ENCODE data around the gene MSL1.

The MSL1 gene

GRCh38 chr17:40075942-40076498, 45.8 kb upstream of the MSL1 start:
- Histone ChIP-seq H3K9me3 (replicated peaks in 1 of 11) (no peaks in the 10 kb centered on the region), H3K27ac (peak overlapping the region; percentile 64 to 93 (median 86); a peak in 21 of 22 replicates), H3K4me2 (peak overlapping the region; percentile 78 to 99 (median 97)), H3K27me3 (no peaks in the 10 kb centered on the region), H3K4me1 (peaks cover 64 to 74% (median 72%) of the 10 kb centered on the region in 10 experiments), H3K36me3 (peaks cover 4 to 48% (median 36%) of the 10 kb centered on the region in 11 experiments; a peak in 16 of 22 replicates), H3K4me3 (peak overlapping the region in 7 of 10 experiments; percentile 9 to 49 (median 22); a peak in 10 of 20 replicates), H4K20me1 (no peaks in the 10 kb centered on the region), H3K9ac (peak overlapping the region; percentile 46 to 85 (median 69); a peak in 21 of 22 replicates)
- no peak for TF ChIP-seq Cebpa-rat (IDR thresholded peaks at IDR 0.05)

- TF ChIP-seq Cebpa-rat (IDR thresholded peaks at IDR 0.05), result no peak
- peak overlapping the region; percentile 8 to 85 (median 68); a peak in 17 of 22 replicates for H3K9ac ChIP-seq
- no peaks in the 10 kb centered on the region for H4K20me1 ChIP-seq
- no peaks in the 10 kb centered on the region for H3K27me3 ChIP-seq
- no peak overlapping the region for H3K4me3 ChIP-seq
- H3K36me3 ChIP-seq, result peaks cover 4 to 52% (median 37%) of the 10 kb centered on the region in 11 experiments; a peak in 16 of 22 replicates
- H3K9me3 ChIP-seq (replicated peaks in 1 of 11), result no peaks in the 10 kb centered on the region
- H3K27ac ChIP-seq, result peak overlapping the region in 8 of 11 experiments; percentile 43 to 93 (median 86); a peak in 17 of 22 replicates
- peak overlapping the region; percentile 78 to 99 (median 97) for H3K4me2 ChIP-seq
- peaks cover 58 to 68% (median 66%) of the 10 kb centered on the region in 10 experiments for H3K4me1 ChIP-seq
Observed at GRCh38 chr17:40076591-40076990, 45.2 kb upstream of the MSL1 start.

GRCh38 chr17:40079545-40079944, 42.2 kb upstream of the MSL1 start:
- H3K4me3 ChIP-seq, result no peak overlapping the region
- no peak overlapping the region for H3K27ac ChIP-seq
- no peaks in the 10 kb centered on the region for H4K20me1 ChIP-seq
- H3K27me3 ChIP-seq, result no peaks in the 10 kb centered on the region
- no peak for TF ChIP-seq Cebpa-rat (IDR thresholded peaks at IDR 0.05)
- H3K9me3 ChIP-seq (replicated peaks in 1 of 11), result no peaks in the 10 kb centered on the region
- H3K4me1 ChIP-seq, result peaks cover 29 to 39% (median 37%) of the 10 kb centered on the region in 10 experiments
- no peak overlapping the region for H3K9ac ChIP-seq
- H3K36me3 ChIP-seq, result peaks cover 13 to 67% (median 51%) of the 10 kb centered on the region in 11 experiments
- no peak overlapping the region for H3K4me2 ChIP-seq

- peaks cover 37 to 78% (median 66%) of the 10 kb centered on the region in 11 experiments for H3K36me3 ChIP-seq
- H3K4me2 ChIP-seq, result no peak overlapping the region
- no peaks in the 10 kb centered on the region for H3K9me3 ChIP-seq (replicated peaks in 1 of 11)
- H3K27me3 ChIP-seq, result no peaks in the 10 kb centered on the region
- peak overlapping the region in 1 of 11 experiments; percentile 1; a peak in 3 of 22 replicates for H3K9ac ChIP-seq
- H3K4me3 ChIP-seq, result no peak overlapping the region
- H3K4me1 ChIP-seq, result peaks cover 6 to 11% (median 6%) of the 10 kb centered on the region in 10 experiments
- H4K20me1 ChIP-seq, result no peaks in the 10 kb centered on the region
- no peak overlapping the region for H3K27ac ChIP-seq
- TF ChIP-seq Cebpa-rat (IDR thresholded peaks at IDR 0.05), result no peak
Observed at GRCh38 chr17:40084477-40084876, 37.3 kb upstream of the MSL1 start.

GRCh38 chr17:40086150-40087044, 35.4 kb upstream of the MSL1 start:
- Histone ChIP-seq H3K27me3 (no peaks in the 10 kb centered on the region), H3K4me2 (0 out of 22 replicates have a peak overlapping the region, but pooled peaks of 1 of the 11 experiments have one; percentile 9), H3K4me3 (no peak overlapping the region), H4K20me1 (no peaks in the 10 kb centered on the region), H3K9me3 (replicated peaks in 1 of 11) (no peaks in the 10 kb centered on the region), H3K36me3 (peaks cover 37 to 66% (median 56%) of the 10 kb centered on the region in 11 experiments), H3K27ac (peak overlapping the region in 1 of 11 experiments; percentile 26; a peak in 1 of 22 replicates), H3K4me1 (peaks cover 25 to 30% (median 25%) of the 10 kb centered on the region in 10 experiments), H3K9ac (no peak overlapping the region; a peak in 1 of 22 replicates)
- no peak for TF ChIP-seq Cebpa-rat (IDR thresholded peaks at IDR 0.05)

- H3K4me2 ChIP-seq, result no peak overlapping the region
- no peaks in the 10 kb centered on the region for H3K9me3 ChIP-seq (replicated peaks in 1 of 11)
- no peak for TF ChIP-seq Cebpa-rat (IDR thresholded peaks at IDR 0.05)
- no peaks in the 10 kb centered on the region for H4K20me1 ChIP-seq
- no peaks in the 10 kb centered on the region for H3K27me3 ChIP-seq
- peak overlapping the region in 1 of 11 experiments; percentile 18; a peak in 1 of 22 replicates for H3K27ac ChIP-seq
- H3K36me3 ChIP-seq, result peaks cover 37 to 66% (median 55%) of the 10 kb centered on the region in 11 experiments
- H3K4me3 ChIP-seq, result no peak overlapping the region
- H3K4me1 ChIP-seq, result peaks cover 33 to 39% (median 34%) of the 10 kb centered on the region in 10 experiments
- 0 out of 22 replicates have a peak overlapping the region, but pooled peaks of 1 of the 11 experiments have one; percentile 14 for H3K9ac ChIP-seq
Observed at GRCh38 chr17:40087049-40087794, 34.5 kb upstream of the MSL1 start.

GRCh38 chr17:40087903-40088718, 33.7 kb upstream of the MSL1 start:
- Histone ChIP-seq H3K4me1 (peaks cover 41 to 47% (median 43%) of the 10 kb centered on the region in 10 experiments), H3K4me2 (no peak overlapping the region), H3K4me3 (no peak overlapping the region), H3K27me3 (no peaks in the 10 kb centered on the region), H3K9ac (peak overlapping the region in 4 of 11 experiments; percentile 4 to 26 (median 15); a peak in 2 of 22 replicates), H3K9me3 (replicated peaks in 1 of 11) (no peaks in the 10 kb centered on the region), H4K20me1 (no peaks in the 10 kb centered on the region), H3K36me3 (peaks cover 37 to 67% (median 52%) of the 10 kb centered on the region in 11 experiments), H3K27ac (peak overlapping the region in 2 of 11 experiments; percentile 13 to 18; a peak in 2 of 22 replicates)
- no peak for TF ChIP-seq Cebpa-rat (IDR thresholded peaks at IDR 0.05)
